Nasal cavity respiratory epithelium epithelial cell of viscerocranial mucosa (primary cell): ENCODE results near the gene FPR1. TPM values are rescaled to one million over a fixed set of nuclear protein-coding genes. Genes with fewer than 3 reads are reported as not detected.

Experiments used
- total RNA-seq: library from RNA; depleted of rRNA; stranded (reverse); fragments of >200 nt; gene quantifications from 2 replicates; pipeline ENCODE4 v1.2.3, GENCODE V29; 2014

Gene FPR1, protein sequence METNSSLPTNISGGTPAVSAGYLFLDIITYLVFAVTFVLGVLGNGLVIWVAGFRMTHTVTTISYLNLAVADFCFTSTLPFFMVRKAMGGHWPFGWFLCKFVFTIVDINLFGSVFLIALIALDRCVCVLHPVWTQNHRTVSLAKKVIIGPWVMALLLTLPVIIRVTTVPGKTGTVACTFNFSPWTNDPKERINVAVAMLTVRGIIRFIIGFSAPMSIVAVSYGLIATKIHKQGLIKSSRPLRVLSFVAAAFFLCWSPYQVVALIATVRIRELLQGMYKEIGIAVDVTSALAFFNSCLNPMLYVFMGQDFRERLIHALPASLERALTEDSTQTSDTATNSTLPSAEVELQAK
- total RNA-seq, result under 0.01 and 0.07 TPM in 2 replicates

DNA sequence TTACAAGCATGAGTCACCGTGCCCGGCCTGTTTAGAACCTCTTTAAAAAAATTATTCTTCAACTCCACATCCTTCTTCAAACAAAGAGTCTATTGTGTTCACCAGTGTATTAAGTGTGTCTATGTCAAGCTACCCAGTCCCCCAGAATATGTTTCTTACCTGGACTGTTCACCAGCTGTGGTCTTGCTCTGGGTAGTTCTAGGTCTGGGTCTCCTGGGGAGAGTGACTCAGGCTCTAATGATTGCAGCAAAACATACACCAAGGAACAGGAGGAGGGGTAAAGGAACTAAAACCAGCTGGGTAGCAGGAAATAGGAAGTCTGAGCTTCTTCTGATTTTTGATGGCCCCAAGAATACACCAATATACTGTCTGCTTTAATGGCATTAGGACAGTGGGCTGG, at the start of gene FPR1:
FPR1 (minus strand) TSS at position 224 of the 400 bp plus-strand sequence. CDS start 4,884 bp downstream, outside the sequence.

GRCh38 chr19:51794885-51795490, 43.3 kb upstream of the FPR1 start, which contains the start of gene FPR3:
Gene FPR3, plus strand, starts transcription at chr19:51795157. Its CDS starts 28,592 bp downstream, at chr19:51823749.

GRCh38 chr19:51760697-51761356, 9.1 kb upstream of the FPR1 start, which contains the start of gene FPR2:
Gene FPR2, plus strand, starts transcription at chr19:51761180. Its CDS starts 7,479 bp downstream, at chr19:51768659.

Other genes starting within 250 kb of the FPR1 start
- gene SIGLEC6, start 220.2 kb downstream of the FPR1 start, total RNA-seq, result not detected in 2 replicates
- 1.4 and 3.2 TPM in 2 replicates for gene ZNF175, start 180.6 kb downstream of the FPR1 start, total RNA-seq
- not detected in 2 replicates for gene SIGLEC5, start 121.5 kb downstream of the FPR1 start, total RNA-seq
- gene SIGLEC14, start 105.1 kb downstream of the FPR1 start, total RNA-seq, result not detected in 2 replicates
- gene SPACA6, start 58.5 kb downstream of the FPR1 start, total RNA-seq, result 1.0 and 5.2 TPM in 2 replicates
- under 0.01 and 0.07 TPM in 2 replicates for gene HAS1, start 27.9 kb downstream of the FPR1 start, total RNA-seq
- gene FPR2, start 9.3 kb upstream of the FPR1 start, total RNA-seq, result not detected in 2 replicates
- gene FPR3, start 43.3 kb upstream of the FPR1 start, total RNA-seq, result not detected in 2 replicates
- gene ZNF577, start 136.1 kb upstream of the FPR1 start, total RNA-seq, result 5.1 and 11.9 TPM in 2 replicates
- 14.0 and 17.0 TPM in 2 replicates for gene ZNF649, start 153.1 kb upstream of the FPR1 start, total RNA-seq
- 6.5 and 12.4 TPM in 2 replicates for gene ZNF613, start 175.6 kb upstream of the FPR1 start, total RNA-seq
- 8.2 and 13.2 TPM in 2 replicates for gene ZNF350, start 235.0 kb upstream of the FPR1 start, total RNA-seq